Gastroesophageal sphincter (tissue), 3 donors: Measurements from ENCODE around the gene TOP3A.

Experiments used
- CTCF ChIP-seq, 4 experiments: fragments of 200-600 bp in 2 of 4; fragments of 450-650 bp in 2 of 4; sonication (generic) in 1 of 4; IDR thresholded peaks; one replicate each; pipeline ENCODE4 v1.5.1; 2017 to 2019; ENCODE audit warnings: antibody characterized with exemption in 4 of 4, mild to moderate bottlenecking in 2 of 4, moderate library complexity in 2 of 4
- EP300 ChIP-seq: sonication (generic); formaldehyde crosslinking; IDR thresholded peaks from one replicate; pipeline ENCODE4 v1.6.1; 2017; ENCODE audit warnings: antibody characterized with exemption, mild to moderate bottlenecking

DNA sequence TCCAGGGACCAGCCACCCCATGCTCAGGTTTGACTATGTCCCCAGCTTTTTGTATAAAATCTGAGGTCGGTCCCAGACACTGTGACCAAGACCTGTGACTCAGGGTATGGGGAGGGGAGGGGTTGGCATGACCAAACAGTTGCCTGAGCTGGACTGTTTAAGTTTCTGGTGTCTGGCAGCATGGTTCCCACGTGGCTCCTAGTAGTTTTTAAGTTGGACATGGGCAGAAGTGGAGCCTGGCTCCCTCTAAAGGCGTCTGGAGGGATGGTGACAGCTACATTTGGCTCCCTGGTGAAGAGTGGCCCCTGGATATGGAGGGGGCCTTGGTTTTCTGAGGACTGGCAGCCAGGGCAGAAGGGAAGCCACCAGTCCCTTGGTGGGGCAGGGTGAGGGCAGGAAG is 8.2 kb upstream of the TOP3A start:
- TF ChIP-seq EP300 (no peak), CTCF (IDR thresholded peaks at IDR 0.05) (no peak)
